CD4-positive, alpha-beta T cell treated with Interleukin-1 beta for 1 hour (primary cell): ENCODE results near the gene OR2F2.

Source experiments
- DNase-seq, 2 donors: peaks; one replicate each; pipeline ENCODE4 v3.0.0-alpha.2; 2020 to 2022

The OR2F2 gene

DNA sequence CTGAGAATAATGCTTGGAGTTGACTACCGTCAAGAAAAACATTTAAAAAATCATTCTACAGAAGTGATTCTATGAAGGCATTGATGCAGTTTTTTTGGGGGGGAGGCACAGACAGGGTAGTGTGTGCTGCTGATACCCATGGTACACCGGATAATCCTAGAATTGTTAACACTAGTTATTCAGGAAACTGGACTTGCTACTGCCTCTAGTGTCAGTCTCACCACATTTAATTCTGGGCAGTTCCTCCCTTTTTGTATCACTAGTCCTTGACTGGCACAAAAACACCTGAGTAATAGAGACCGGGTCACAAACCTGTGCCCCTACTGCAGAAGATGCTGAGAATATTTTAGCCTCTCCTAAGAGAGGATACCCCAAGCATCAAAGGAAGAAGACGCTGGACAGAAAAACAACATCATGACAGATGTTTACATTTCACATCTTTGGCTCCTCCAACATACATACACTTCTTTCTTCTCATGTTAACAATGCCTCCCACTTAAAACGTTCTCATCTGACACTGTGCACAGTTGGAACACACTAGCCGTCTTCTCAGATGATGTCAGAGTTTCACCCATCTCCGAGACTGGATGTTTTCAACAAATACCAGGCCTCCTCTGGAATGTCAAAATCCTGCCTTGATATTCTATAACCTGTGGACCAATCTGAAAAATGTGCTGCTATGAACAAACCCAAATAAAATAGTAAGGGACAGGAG is 19.9 kb upstream of the OR2F2 start:
- DNase-seq, result no peak

DNA sequence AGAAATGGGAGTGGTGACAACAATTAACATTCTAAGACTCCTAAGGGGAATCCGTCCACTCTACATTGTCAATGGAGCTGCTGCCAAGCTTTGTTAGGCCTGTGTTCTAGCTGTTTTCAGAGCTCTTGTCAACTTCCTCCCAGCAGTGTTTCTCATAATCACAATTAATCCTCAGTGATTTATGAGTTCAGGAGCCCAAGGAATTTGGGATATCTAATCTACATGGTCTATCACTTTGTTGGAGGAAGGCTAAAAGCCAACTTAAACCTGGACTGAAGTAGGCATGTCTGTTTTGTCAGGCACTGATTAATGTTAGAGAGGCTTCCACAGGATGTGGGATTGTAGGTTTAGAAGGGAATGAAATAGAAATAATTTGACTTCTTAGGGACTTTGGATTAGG is 10.2 kb upstream of the OR2F2 start:
- no peak for DNase-seq

DNA sequence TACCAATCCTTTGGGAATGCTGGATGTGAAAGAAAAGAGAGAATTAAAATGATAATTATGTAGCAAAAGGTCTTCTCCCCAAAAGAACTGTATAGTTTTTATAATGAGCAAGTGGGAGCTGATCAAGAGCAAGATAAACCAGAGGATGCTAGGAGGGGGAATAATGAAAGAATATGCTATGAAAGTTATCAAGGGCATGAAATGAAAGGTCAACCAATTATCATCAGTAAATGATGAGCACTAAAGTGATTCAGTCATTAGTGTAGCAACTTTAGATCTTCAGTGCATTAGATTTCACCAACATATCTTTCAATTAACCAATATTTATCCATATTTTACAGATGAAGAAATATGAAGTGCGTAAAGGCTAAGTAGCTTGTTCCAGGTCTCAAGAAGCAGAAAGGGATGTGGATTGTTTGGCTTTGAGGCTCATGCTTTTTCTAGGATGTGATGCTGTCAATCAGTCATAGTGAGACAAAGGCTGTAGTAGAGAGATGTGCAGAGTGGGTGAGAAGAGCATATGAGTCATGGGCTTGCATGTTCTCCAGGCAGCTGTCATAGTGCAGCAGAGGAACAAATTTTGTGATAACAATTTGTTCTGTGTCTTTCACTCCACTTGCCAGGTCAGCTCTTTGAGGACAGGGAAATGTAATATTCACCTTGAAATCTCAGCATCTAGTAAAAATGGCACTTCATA is 5.7 kb upstream of the OR2F2 start:
- no peak for DNase-seq

DNA sequence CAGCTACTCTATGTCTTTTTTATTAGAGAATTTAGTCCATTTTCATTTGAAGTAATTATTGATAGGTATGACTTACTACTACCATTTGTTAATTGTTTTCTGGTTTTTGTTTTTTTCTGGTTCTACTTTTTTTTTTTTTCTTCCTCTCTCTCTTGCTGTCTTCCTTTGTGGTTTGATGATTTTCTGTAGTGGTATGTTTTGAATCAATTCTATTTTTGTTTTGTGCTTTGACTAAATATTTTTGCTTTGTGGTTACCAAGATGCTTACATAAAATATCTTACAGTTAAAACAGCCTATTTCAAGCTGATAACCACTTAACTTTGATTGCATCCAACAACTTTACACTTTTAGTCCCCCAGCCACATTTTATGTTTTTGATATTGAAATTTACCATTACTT is 3.3 kb upstream of the OR2F2 start:
- no peak for DNase-seq

DNA sequence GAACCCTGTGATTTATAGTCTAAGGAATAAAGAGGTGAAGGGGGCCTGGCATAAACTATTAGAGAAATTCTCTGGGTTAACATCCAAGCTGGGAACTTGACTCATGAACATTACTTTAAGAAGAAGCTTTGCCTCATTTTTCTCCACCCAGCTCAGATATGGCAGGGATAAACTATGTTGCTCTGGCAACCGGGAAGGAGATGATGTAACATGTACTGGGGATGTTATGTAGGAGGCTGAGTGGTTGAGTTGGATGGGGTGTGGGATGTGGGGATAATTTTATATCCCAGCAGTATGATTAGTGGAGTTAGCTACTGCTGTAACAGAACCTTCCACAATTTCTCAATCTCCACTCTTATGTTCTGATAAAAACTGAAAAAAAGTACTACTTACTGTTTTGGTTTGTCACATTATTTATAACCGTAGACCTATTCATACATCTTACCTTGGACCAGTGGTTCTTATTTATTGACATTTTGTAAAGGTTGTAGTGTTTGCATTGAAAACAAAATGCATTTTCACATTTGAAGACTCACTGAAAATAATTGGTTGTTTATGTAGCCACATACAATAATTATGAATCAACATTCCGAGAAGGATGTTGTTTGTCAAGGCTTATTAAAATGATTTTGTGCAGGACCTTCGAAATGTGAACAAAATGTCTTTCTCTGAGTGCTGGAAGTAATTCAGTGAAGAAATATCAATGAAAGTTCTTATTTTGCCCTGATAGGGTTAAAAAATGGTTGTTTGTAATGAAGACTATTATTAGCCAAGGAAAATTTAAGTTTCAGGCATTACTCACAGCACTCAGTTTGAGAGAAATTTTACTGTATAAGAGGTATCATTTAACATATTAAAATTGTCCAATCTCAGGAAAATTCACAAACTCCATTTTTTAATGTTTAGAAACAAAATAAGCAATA is 1.3 kb downstream of the OR2F2 start:
- DNase-seq, result no peak

DNA sequence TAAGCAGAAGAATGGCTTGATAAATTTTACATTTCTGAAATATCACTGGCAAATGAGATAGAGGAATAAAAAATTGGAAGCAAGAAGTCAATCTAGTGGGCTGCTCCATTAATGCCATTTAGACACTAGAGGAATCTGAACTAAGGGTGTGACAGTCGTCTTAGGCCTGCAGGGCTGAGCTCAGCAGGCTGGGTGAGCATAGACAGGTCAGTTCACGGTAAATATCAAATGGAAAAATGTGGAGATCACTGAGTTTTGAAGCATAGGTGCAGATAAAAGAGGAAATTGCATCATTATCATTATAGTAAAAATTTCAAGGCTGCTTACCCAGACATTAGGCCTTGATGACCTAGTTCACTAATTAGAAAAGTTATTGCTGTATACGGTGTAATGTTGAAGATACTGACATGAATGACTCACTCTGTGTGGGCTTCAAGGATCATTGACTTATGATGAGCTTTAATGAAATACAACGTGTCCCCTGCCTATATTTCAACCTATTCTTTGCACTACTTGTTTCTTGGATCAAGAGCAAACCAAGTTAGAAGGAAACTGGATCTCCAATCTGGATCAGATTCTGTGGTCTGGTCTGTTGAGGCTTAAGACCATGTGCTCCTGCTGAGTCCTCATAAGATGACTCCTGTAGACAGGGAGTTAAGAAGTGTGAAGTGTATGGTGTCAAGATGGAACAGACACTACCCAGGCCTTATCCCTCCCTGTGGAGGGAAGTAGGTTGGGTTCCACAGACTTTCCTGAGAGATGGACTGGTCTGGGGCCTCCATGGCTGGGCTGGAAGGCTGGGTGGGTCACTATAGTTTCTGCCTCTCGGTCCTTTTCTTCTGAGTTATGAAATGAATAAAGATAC is 3.6 kb downstream of the OR2F2 start:
- DNase-seq, result no peak

DNA sequence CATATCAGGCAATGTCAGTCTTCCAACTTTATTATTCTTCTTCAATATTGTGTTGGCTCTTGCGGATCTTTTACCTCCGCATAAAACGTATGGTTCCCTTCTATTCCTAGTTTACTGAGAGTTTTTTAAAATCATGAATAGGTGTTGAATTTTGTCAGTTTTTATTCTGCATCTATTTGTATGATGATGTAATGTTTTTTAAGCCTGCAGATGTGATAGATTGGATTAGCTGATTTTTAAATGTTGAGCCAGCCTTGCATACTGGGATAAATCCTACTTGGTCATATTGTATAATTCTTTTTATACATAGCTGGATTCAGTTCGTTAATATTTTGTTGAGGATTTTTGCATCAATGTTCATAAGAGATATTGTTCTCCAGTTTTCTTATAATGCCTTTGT is 10.4 kb downstream of the OR2F2 start:
- no peak for DNase-seq

DNA sequence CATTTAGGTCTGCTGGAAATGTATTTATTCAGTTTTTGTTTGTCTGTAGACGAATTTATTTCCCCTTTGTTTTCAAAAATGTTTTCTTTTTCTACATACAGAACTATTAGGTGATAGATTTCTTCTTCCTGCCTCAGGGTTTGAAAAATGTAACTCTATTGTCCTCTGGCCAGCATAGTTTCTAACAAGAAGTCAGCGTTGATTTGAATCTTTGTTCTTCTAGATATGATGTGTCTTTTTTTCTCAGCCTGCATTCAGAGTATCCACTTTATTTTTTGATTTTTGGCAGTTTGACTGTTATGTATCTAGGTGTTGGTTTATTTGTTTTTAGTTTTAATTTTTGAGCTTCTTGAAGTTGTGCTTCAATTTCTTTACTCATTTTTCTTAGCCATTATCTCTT is 12.1 kb downstream of the OR2F2 start:
- no peak for DNase-seq

DNA sequence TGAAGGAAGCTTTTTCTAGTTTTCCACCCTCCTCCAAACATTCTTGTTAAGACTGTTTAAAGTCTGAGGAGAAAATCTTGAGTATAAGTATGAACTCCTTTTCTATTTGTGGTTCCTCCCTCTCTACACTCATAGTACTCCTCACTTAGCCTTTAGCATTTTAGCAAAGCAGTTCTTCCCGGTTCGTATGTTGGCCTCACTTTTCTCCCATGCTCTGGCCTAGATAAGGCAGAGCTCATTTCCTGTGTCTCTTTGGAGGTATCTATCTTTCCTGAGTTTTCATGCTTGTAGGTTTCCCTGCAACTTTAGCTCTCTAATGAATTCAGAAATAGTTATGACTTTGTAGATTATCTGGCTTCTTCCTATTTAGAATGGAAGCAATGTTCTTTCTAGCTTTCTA is 13.7 kb downstream of the OR2F2 start:
- DNase-seq, result no peak

DNA sequence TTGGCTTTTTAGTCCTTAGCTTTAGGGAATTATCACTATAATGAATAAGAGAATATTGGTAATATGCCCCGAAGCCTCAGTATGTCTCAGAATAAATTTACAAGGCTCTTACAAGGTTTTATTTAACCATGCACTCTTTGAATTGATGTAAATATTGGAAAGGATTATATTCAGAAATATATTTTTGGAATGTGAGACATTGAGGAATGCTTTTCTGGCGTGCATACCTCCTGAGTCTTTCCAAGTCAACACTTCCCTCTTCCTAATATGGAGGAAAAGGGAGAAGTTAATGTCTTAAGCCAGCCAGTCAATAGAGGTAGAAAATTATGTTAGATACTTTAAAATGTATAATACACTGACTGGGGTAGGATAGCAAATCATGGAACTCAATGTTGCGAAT is 18.4 kb downstream of the OR2F2 start:
- no peak for DNase-seq

DNA sequence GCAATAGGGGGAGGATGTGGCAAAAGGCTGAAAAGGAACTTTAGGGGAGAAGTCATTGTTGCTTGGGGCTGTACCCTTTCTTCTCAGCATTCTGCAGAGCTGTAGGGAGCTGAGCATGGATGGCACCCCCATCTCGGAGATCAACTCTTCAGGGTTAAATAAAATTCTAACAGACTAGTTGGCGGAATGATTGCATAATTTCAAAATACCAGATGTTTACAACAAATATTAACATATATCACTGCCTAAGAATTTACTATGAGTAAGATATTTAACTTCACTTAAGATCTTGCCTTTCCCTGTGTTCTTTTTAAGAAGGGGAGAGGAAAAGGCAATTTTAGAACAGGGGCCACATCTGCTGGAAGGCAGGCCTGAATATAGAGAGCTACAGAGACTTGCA is 19.1 kb downstream of the OR2F2 start:
- no peak for DNase-seq

DNA sequence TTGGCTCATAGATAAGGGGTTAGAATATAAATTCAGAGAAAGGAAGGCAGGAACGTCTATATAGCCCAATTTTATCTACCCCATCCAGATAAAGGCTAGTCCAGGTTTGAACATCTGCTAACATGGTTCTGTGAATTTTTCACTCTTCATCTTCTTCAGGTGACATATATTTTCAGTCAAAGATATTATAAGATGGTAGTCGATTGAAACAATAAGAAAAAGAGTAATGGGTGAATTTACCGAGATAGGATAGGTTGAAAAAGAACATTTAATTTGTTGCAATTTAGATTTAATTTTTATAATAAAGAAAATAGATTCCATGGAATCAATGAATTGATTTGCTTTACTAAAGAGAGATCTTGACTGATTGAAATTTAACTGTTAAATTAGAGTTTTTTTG is 19.5 kb downstream of the OR2F2 start, which contains the start of gene OR2F1:
Gene OR2F1 (plus strand): TSS at position 301 of the 400 bp plus-strand sequence. CDS start 5,127 bp downstream, outside the sequence.
- DNase-seq, result no peak

DNA sequence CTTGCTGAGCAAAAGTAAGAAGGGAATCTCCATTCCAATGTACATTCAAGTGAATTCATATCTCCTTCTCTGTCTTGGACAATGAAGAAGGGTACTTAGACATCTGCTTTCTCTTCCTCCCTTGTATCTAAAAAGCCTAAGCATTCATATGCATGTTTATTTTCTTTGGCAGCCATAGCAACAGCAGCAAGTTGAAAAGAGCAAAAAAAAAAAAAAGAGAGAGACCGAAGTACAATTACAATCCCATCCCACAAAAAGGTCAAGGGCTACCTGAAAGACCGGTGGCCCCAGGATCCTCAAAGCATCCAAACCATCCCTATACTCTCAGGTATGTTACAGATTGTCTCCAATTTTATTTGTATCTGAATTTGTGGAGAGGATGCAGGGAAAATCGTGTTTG is 23.7 kb downstream of the OR2F2 start:
- DNase-seq, result no peak

DNA sequence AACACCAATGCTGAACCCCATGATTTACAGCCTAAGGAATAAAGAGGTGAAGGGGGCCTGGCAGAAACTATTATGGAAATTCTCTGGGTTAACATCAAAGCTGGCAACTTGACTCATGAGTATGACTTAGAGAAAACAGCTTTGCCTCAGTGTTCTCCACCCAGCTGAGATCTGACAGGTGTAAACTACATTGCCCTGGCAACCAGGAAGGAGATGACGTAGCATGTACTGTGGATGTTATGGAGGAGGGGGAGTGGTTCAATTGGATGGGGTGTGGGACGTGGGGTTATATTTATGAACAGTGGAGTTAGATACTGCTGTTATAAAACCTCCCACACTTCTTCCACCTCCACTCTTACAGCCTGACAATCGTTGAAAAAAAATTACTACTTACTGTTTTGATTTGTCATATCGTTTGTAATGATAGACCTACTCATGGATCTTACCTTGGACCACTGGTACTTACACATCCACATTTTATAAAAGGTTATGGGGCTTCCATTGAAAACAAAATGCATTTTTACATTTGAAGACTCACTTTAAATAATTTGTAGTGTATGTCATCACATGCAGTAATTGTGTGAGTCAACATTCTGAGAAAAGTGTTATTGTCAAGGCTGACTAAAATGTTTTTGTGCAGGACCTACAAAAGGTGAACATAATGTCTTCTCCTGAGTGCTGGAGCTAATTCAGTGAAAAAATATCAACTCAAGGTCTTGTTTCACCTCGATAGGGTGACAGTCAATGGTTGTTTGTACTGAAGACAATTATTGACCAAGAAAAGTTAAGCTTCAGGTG is 26.0 kb downstream of the OR2F2 start:
- DNase-seq, result no peak

DNA sequence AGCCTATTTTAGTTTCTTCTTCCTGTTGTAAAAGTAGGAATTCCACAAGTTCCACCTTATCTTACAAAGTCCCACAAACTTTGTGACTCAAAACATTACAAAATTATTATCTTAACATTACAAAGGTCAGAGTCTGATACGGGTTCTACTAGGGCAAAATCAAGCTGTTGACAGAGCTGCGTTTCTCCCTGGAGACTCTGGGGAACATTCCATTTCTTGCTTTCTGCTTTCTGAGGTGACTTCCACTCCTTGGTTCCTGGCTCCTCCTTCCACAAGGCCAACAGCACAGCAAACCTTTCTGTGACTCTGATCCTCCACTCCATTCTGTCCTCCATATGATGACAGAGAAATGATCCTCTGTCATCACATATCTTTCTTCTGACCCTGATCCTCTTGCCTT is 30.2 kb downstream of the OR2F2 start:
- no peak for DNase-seq

DNA sequence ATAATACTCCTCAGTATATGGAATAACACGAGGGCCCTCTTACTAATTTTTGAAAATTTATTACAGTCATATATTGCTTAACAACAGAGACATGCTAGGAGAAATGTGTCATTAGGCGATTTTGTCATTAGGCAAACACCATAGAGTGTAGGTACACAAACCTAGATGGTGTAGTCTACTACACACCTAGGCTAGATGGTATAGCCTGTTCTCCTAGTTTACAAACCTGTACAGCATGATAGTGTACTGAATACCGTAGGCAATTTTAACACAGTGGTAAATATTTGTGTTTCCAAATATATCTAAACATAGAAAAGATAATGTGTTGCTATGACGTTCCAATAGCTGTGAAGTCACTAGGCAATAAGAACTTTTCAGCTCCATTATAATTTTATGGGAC is 32.4 kb downstream of the OR2F2 start:
- no peak for DNase-seq

DNA sequence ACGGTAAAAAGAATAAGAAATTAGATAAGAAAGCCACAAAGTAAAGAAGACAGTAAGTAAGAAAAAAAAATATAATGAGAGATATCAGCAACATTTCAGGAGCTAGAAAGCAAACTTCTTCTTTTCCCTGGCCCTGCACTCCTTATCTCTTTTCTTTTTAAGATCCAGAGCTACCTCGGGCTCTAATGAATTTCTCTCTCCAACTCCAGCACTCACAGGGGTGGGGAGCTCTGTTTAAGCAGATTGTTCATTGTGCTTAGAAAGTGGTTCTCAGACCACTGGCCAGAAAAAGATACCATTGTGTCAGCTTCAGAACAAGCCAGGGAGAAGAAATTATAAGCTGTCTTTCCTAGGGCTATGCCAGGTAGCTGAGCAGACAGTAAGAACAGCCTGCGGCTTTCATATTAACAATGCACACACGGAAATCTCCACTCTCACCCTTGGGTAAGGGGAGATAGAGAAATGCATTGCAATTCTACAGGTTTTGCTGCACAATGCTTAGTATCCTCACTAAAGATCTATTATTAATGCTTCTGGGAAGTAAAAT is 38.9 kb downstream of the OR2F2 start:
- no peak for DNase-seq

DNA sequence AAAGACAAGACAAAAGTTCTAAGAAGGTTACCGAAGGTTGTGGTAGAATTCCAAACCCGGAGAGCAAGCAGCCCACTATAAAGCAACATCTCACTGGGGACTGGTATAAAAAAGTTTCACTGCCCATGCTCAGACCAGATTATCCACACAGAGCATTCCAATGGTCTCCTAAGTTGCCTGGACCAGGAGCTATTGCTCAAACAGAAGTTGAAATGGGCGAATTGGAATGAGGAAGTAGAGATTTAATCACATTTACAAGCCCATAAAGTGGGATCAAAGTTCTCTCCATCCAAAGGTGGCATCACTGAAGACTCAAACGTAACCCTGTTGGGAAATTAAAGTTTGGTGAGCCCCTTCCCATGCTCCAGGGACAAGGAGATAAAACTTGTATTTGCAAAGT is 39.4 kb downstream of the OR2F2 start:
- DNase-seq, result no peak

DNA sequence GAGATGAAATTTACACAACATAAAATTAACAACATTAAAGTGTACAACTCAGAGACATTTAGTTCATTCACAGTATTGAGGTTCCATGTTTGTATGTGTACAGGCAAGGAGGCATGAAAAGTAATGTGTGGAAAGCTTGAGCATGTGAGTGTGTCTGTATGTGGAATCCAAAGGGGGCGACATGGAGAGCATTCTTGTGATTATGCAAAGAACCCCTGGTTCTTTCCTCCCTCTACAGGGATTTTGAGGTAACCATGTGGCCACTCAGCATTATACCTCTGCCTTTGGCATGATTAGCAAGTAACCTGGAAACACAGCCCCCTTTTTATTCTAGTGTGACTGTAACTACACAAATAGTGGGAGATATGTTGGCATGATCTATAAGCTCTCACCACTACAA is 40.6 kb downstream of the OR2F2 start:
- DNase-seq, result no peak

DNA sequence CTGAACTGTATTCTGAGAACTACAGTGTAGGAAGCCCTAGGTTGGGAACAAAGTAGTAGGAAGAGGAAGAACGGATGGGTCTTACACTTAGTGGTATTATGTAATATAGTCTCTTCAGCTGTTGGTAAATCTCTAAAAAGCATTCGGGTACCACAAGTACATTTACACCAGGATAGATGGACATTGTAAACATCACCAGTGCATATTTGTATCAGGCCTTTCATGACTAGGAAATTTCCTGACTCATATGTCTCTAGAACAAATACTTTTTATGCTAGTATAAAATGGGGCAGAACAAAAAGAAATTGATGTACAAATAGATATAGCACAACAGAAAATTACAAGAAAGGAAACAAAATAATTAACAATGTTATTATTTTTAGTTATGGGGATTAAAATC is 43.6 kb downstream of the OR2F2 start:
- DNase-seq, result no peak

DNA sequence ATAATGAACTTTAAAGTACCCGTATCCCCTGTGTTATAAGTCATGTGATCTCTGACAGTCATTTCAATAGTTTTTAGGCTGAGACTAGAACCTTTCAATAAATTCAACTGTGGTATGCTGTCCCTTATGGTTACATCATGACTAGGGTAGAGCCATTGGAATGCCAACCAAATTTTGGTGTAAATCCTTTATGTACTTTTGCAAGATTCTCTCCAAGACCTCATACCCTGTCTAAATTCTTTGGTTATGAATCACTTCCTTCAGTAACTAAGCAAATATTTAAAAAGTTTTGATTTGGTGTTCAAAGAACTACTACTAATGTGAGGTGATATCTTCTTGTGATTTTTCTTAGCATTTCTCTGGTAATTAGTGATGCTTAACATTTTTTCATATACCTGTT is 44.3 kb downstream of the OR2F2 start:
- no peak for DNase-seq

DNA sequence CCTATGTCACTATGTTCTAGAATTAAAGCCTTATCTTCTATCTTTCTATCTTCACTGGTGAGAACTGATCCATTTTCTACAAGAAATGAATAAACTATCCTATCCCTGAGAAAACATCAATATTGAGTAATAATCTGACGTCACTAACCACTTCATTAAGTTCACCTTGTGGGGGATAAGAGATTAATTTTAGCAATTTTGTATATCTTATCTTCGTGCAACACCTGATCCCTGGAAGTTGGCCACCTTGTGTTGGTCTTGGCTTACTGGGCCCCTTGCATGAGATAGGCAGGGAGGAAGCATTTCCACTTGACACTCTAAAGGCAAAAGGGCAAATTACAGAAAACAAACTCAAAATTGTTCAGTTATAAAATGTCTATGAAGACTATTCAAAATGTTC is 45.0 kb downstream of the OR2F2 start:
- DNase-seq, result no peak
